ENCODE results near the gene LRBA.
A peak's percentile ranks its signal among the peaks of the same experiment; 100 is the strongest.
"Not testable (repeated sequence)": the region's sequence is repeated elsewhere in the genome, so short reads cannot be mapped to it uniquely, and the experiment has no call there.

LRBA gene

DNA sequence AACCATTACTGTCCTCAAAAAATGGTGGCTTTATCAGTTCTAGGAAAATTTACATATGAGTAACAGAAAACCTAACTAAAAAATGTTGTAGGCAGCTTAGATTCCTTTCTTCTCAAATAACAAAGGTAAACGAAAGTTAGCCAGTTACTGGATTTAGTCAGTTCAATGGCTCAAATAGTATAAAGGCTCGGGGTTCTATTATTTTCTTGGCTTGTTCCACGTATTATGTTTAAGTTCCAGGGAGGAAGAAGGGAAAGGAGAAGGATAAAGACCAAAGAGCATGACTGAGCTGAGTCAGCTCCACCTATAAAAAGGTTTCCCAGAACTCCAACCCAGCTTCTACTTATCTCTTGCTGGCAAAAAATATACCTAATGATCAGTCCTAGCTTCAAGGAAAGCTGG is 474.1 kb downstream of the LRBA start:
- FAIRE-seq, result no peak

DNA sequence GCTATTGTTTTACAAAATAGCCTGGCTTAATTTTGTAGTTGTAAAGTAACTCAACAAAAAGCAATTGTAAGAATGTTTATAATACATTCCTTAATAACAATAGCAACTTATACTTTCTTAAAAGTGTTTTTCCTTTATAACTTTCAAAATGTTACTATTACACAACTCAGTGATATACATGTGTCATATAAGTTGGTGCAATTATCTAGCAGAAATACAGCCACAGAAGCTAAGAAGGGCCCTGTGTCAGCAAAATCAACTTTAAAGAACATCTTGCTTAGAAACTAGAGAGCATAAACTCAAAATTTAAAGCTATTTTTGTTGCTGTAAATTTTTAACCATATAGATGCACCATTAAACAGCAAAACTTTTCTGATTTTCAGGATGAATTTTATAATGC is 474.5 kb downstream of the LRBA start:
- no peak for FAIRE-seq

DNA sequence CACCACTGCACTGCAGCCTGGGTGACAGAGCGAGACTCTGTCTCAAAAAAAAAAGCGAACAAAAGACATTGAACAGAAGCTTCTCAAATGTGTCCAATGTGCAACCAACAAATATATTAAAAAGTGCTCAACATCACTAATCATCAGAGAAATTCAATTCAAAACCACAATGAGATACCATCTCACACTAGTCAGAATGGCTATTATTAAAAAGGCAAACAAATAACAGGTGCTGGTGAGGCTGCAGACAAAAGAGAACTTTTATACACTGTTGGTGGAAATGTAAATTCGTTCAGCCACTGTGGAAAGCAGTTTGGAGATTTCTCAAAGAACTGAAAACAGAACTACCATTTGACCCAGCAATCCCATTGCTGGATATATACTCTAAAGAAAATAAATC is 477.2 kb downstream of the LRBA start:
- not testable (repeated sequence) for FAIRE-seq

DNA sequence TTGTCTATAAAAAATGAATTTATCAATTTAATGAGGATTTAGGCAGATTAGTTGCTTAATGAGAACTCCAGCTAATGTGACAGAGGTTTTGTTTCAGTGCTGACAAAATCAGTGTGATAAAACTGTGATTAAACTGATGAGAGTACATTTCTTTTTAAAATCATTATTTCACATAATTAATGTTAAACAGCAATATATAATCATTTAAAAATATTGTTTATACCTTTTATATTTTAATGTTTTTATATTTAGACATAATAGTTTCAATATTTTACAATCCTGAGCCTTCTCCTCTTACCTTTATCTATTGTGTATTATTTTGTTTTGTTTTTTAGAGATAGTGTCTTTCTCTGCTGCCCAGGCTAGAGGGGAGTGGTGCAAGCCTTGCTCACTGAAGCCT is 480.3 kb downstream of the LRBA start:
- no peak for FAIRE-seq

DNA sequence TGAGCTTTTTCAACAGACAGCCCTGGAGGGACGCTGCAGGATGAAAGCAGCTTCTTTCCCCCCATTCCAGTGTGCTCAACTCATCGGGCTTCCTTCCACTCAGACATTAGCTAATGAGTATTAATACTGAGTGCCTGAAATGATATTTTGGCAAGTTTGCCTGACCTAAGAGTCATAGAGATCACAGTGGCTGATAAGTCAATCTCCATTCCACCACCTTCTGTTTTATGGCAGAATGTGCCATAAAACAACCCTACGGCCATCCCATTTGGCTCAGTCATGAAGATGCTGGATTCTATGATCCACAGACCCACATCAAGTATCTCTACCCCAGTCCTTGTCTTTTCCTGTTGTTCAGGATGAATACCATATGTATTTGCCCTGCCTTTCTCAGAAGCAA is 481.4 kb downstream of the LRBA start:
- no peak for FAIRE-seq

DNA sequence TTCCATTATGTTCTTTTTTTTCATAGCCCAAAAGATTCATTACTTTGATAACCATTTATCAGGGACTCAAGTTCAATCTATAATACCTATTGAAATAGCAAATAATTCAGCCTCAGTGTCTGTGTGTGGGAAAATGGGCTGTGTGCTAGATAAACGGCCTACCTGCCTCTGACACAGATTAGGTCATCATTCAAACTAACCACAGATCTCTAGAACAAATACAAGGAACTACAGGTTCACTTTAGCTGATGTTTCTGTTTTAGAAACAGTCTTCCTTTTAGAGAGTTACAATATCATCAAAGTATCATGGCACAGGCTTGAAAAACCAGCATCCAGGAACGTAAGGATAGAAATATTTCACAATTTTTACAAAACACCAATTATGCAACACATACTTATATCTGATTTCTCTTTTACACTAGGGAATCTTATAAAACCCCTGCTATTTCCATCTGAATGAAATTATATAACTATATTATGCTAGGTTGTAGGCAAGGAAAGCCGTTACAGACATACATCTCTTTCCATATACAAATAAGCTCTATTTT is 489.7 kb downstream of the LRBA start:
- FAIRE-seq, result no peak

DNA sequence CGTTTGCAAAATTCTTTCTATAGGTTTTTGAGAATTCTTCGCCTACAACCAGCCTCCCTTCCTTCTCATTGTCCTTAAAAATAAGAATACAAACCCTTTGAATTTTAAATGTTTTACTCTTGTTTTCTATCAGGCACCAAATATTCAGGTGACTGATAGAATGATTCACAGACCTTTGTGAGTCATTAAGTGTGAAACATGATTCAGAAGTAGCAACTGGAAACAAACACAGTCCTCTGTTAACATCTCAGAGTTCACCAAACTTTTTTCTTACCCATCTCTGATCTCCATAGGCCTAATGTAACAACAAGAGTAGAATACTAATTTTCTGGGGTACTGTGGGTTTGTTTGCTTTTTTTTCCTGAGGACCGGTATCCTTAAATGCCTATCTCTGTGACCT is 496.5 kb downstream of the LRBA start:
- FAIRE-seq, result no peak

DNA sequence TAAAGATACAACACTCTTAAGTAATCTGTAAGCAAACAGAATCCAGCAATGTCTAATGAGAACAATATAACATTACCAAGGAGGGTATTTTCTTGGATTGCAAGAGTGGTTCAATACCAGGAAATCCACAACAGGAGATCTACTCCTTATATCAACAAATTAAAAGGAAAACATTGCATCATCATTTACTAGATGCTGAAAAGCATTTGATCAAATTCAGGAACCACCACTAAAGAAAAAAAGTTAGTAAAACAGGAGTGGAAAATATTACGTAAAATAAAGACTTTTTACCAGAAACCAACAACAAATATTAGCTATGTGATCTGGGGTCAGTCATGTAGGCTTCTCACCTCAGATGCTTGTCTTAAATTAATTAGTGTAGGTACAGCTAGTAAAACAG is 499.9 kb downstream of the LRBA start:
- no peak for FAIRE-seq

DNA sequence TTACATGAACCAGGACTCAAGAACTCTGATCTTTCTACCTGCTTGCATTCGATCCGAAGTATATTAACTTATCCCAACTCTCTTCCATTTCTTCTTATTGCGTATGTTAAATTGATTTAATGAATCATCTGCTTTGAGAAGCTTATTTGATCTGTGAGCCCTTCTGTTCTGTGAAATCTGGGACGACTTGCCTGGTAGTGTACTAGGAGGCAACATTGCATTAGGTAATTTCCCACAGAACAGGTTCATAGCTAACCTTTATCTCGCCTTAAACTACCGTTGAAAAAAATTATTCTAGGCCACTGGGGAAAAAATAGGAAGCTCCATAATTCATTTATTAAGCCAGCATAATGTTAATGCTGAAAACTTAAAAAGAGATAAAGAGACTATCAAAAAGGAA is 500.4 kb downstream of the LRBA start:
- no peak for FAIRE-seq

DNA sequence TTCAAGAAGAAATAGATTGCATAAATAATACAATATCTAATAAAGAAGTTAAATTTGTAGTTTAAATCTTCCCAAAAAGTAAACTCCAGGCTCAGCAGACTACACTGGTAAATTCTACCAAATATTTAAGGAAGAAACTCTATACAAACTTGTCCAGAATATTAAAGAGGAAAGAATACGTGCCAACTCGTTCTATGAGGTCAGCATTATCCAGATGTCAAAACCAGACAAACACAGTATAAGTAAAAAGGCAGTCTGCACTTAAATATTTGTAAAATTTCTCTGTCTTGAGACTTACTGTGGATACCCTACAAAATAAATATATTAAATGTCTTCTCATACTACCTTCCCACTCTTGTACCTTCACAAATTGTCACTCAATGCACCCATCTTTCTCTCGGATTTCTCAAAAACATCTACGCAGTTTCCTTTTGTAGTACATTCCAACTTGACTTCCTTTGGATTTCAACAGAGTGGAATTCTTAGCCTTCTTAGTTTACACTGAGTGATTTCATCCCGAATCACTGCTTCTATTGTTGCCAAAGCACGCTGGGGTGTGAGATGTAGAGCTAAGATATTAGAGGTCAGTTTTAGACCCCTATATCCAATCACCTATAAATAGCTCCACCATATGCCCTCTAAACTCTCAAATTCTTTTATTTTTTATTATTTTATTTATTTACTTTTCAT is 504.8 kb downstream of the LRBA start:
- FAIRE-seq, result no peak

DNA sequence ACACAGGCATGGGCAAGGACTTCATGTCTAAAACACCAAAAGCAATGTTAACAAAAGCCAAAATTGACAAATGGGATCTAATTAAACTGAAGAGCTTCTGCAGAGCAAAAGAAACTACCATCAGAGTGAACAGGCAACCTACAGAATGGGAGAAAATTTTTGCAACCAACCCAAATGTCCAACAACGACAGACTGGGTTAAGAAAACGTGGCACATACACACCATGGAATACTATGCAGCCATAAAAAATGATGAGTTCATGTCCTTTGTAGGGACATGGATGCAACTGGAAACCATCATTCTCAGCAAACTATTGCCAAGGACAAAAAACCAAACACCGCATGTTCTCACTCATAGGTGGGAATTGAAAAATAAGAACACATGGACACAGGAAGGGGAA is 507.4 kb downstream of the LRBA start:
- not testable (repeated sequence) for FAIRE-seq

DNA sequence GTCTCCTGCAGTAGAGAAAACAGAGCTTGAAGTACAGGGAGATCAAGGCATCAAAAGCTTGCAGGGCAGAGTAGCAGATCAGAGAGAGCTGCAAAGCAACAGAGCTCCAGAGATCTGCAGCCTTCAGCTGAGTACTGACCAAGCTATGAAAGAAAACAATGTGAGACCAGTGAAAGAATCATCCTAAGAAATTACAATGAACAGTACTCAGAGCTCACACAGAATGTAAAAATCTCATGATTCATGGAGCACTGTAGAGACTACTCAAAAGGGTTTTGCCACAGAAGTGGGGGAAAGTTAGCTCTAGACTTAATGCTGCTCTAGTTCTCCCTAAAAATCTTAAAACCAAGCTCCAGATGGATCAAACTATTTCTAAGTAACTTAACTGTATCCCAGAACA is 513.1 kb downstream of the LRBA start:
- FAIRE-seq, result no peak

DNA sequence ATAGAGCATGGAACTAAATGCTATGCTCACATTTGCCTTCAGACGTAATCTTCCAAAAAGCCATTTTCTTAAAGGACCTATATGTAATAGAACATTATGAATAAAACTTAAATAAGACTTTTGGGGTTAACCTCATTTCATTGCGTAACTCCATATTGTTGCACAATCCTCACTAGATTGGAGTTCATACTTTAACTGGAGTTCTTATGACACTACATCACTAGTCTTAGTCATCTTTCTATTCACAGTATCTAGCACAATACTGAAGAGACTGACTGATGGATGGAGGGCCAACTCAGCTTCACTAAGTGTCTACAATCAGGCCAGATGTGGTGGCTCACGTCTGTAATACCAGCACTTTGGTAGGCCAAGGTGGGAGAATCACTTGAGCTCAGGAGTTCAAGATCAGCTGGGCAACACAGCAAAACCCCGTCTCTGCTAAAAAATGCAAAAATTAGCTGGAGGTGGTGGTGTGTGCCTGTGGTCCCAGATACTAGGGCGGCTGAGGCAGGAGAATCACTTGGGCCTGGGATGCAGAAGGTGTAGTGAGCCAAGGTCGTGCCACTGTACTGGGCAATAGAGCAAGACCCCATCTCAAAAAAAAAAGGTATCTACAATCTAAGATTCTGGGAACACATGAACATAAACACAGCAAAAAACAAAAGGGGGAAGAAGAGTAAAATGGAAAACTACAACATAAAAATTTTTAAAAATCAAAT is 513.9 kb downstream of the LRBA start:
- no peak for FAIRE-seq

DNA sequence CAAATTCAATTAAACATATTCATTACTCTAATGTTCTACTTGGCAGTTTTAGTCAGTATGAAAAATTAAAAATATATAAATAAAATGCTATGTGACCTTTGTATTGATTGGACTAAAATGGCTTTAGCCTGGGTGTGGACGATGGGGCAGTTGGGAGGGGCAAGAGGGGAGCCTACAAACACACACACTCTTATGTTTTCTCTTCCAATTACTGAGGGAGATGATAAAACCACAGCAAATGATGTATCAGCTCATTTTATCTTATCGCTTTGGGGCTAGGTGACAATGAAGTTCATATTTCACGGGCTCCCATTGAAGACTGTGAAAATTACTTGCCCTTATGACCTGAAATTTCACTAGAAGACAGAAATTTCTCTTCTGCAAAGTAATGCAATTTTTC is 517.5 kb downstream of the LRBA start:
- no peak for FAIRE-seq

DNA sequence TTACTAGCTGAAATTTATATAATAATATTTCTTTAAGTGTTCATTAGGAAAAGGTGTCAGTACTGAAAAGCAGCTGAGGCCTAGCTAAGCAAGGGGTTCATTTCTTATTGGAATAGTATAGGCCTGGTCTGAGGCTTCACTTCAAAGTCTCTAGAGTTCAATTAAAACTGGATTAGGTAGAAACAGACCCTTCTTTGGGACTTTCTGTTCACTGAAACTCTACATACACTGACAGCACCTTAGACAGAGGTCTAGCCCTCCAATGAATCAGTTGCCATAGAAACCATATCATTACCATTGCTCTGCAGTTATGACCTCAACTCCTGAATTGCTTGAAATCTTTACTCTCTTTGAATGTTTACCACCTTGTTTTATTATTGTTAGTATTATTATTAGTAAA is 519.5 kb downstream of the LRBA start:
- FAIRE-seq, result no peak

DNA sequence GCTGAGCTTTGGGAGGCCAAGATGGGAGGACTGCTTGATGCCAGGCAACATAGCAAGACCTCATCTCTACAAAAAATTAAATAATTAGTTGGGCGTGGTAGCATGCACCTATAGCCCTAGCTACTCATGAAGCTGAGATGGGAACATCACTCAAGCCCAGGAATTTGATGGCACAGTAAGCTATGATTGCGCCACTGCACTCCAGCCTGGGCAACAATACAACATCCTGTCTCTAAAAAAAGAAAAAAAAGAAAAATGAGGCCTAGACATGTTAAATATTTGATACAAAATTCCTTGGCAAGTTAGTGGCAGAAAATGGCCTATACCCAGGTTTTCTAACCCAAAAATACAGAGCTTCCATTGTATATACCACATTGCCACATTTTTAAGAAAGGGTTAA is 521.2 kb downstream of the LRBA start:
- FAIRE-seq, result no peak

DNA sequence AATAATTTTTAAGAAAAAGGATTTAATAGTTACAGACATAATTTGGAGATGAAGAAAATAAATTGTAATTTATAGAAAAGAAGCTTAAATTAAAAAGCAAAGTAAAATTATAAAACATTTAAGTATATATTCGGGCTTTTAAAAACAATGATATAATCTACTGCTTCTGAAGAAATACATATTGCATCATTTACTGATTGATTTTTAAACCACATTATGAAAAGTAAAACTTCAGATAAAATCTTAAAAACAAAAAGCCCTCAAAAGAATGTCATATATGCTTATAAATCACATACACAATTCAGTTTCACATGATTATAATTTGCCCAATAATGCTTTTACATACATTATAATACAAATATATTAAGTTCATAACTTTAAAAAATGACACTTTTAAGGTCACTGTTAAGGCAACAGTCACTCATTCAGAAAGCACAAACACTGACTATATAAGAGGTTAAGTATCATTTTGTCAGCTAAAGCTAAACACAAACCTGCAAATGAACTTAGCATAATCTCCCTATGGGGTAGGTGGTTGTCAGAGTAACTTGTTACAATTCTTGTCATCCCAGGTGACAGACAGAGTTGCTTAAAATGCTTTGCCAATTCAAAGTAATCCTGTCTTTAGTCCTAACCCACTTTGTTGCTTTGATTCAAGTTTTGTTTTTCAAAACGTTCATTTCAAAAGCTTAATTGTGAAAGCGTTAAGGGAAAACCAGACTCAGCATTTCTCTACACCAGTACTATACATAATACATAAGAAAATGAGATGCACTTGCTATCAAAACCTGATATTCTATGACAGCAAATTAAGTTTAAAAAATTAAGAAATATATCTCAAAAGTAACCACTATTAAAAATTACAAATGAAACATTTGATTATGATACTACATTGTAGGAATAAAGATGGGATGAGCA is 523.7 kb downstream of the LRBA start:
- FAIRE-seq, result peak; percentile 33

DNA sequence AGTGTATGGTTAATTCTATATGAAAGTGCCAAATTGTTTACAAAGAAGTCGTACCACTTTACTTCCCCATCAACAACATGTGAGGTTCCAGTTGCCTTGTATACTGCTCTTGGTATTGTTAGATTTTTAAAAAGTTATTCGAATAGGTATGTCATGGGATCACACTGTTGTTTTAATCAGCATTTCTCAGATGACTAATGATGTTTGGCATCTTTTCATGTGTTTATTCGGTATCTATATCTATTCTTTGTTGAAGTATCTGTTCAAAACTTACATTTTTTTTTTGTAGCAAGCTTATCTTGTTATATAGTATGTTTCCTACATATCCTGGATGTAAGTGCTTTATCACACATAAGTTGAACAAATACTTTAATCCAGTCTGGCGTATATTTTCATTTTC is 532.5 kb downstream of the LRBA start:
- FAIRE-seq, result no peak

DNA sequence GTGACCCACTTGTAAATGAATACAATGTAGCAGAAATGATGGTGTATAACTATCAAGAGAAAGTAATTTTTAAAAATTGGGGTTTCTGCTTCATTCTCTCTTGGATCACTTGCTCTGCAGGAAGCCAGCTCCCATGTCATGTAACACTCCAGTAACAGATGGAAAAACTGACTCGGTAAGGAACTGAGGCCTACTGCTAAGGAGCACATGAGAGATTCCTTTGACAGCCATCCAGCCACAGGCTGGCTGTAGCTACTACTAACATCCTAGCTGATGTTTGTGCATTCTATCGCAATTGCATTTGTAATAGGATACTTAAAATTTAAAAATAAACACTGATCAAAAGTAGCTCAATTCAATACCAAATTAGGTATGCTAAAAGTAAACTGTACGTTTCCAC is 535.4 kb downstream of the LRBA start:
- no peak for FAIRE-seq

DNA sequence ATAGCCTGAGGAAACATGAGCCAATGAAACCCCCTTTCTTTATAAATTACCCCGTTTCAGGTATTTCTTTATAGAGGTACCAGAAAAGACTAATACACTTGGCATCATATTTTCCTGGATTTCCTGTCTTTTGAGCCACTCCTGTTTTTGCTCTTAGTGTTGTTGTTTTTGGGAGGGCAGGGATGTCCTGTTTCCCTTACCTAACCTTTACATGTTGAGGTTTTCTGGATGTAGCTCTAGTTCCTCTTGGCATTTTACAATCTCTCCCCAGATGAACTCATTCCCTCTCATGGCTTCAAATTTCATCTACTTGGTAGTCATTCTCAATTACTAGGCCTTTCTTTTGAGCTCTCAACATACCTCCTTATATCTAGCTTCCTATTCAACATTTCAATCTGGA is 537.2 kb downstream of the LRBA start:
- no peak for FAIRE-seq

DNA sequence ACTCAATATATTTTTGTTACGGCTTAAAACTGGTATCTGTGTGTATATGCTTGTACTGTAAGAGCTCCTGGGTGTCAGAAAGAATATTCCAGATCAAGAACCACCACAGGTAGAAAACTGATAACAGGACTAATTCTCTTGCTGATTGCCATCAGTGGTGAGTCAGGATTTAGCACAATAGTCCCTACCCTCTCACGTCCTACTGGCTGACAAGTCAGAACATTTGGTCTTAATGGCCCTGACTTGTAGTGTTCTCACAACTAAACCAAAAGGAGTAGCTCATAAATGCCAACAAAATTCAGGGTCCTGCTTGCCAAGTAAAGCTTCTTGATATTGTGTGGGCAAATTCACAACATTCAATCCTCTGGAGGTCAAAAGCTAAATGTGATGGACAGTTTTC is 538.3 kb downstream of the LRBA start:
- FAIRE-seq, result no peak

DNA sequence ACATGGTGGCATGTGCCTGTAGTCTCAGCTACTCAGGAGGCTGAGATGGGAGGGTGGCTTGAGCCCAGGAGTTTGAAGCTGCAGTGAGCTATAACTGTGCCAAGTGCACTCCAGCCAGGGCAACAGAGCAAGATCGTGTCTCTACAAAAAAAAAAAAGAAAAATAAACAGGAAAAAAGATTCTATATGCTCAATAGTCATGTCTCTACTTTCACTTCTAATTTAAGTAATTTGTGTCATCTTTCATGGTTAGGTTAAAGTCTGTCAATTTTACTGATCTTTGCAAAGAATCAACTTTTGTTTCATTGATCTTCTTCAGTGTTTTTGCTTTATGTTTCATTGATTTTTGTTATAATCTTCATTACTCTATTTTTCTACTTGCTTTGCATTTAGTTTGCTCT is 539.3 kb downstream of the LRBA start:
- FAIRE-seq, result no peak

DNA sequence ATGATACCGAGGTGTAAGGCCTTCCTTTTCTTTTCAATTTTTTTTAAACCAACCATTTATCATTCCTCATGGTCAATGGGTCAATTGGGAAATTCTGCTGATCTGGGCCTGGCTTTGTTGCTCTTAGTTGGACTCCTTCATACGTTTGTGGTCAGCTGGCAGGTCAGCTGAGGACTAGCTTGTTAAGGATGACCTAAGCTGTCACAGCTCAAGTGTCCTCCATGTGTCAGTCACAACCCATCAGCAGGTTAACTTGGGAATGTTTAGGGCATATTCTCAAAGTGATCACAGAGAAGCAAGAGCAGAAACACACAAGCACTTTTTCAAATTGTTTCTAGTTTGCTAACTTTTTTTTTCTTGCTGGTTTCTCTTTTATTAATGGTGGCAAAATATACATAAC is 550.6 kb downstream of the LRBA start:
- FAIRE-seq, result no peak

DNA sequence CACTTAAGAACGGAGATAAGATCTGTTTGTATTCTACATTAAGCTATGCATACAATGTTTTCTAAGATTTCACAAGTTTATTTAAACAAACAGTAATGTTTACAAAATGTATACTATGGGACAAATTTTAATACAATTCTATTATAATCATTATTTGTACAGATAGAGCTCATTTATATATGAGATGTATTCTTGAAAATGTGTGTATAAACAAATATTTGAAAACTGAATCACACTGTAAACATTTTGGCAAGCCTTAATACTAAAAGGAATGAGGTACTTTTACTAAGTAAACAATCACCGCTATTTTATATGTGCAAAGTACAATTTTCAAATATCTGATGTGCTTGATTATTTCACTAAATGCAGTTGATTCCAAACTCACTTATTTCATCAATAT is 552.3 kb downstream of the LRBA start:
- no peak for FAIRE-seq

All from TTC549 (cell line).